Transverse colon (tissue), 4 donors: Measurements from ENCODE around the gene RPS27A. TPM values are rescaled to one million over a fixed set of nuclear protein-coding genes. Genes with fewer than 3 reads are reported as not detected.

ENCODE experiments used
- DNase-seq: peaks from one replicate; pipeline ENCODE4 v3.0.0-alpha.2; 2019
- H3K27ac ChIP-seq, 4 donors: fragments of 200-600 bp; sonication (generic); 2 replicates each; pipeline ENCODE4 v1.5.1; 2016 to 2018; ENCODE audit warnings: inconsistent platforms in 4 of 4
- H3K27me3 ChIP-seq: fragments of 200-600 bp; sonication (generic); 2 replicates; pipeline ENCODE4 v1.5.1; 2017; ENCODE audit warnings: inconsistent platforms
- H3K36me3 ChIP-seq, 4 donors: fragments of 200-600 bp; sonication (generic); 2 replicates each; pipeline ENCODE4 v1.5.1; 2017 to 2019; ENCODE audit warnings: inconsistent platforms in 4 of 4
- H3K4me1 ChIP-seq, 4 donors: fragments of 200-600 bp; sonication (generic); 2 replicates each; pipeline ENCODE4 v1.5.1; 2017 to 2020; ENCODE audit warnings: inconsistent platforms in 4 of 4
- H3K4me3 ChIP-seq, 4 donors: fragments of 200-600 bp; sonication (generic); 1 replicate in 1 of 4; 2 replicates in 3 of 4; pipeline versions ENCODE4 v1.5.1 to v1.6.1; 2017 to 2019; ENCODE audit warnings: inconsistent platforms in 4 of 4
- H3K9me3 ChIP-seq, 2 donors: fragments of 200-600 bp; sonication (generic); 2 replicates each; pipeline ENCODE4 v1.5.1; 2017 to 2019; ENCODE audit warnings: inconsistent platforms in 2 of 2
- EP300 ChIP-seq: sonication (generic); formaldehyde crosslinking; IDR thresholded peaks from one replicate; pipeline ENCODE4 v1.6.1; 2017; ENCODE audit warnings: antibody characterized with exemption, low read depth
- POLR2A ChIP-seq: fragments of 450-650 bp; IDR thresholded peaks from one replicate; pipeline ENCODE4 v1.6.1; 2016; ENCODE audit warnings: antibody characterized with exemption, mild to moderate bottlenecking, moderate library complexity
- POLR2AphosphoS5 ChIP-seq, 3 donors: sonication (generic); formaldehyde crosslinking; IDR thresholded peaks; one replicate each; pipeline ENCODE4 v1.6.1; 2016; ENCODE audit warnings: antibody characterized with exemption in 3 of 3
- WGBS, 2 donors: methylation state at CpG; one replicate each; pipeline ENCODE4 v1.1.5; 2018; ENCODE audit warnings: low coverage in 1 of 2; 5-methylcytosine and 5-hydroxymethylcytosine counted together
- in situ Hi-C, 4 donors: fragments of 200-750 bp; cut with MboI; loops; one replicate each; pipeline versions ENCODE4 v1.15.0 to v1.15.1; 2017; ENCODE audit warnings: low sequenced_read_pairs in 3 of 4, low pct_ligation_motif_present in 1 of 4, low pct_unique_long_range_greater_than_20kb in 1 of 4
- intact Hi-C: fragments of 100-400 bp; cut with DNase I; formaldehyde crosslinking; loops from one replicate; pipeline ENCODE4 v1.15.1; 2023; ENCODE audit warnings: low total_unique reads
- total RNA-seq, 4 donors: library from RNA; depleted of rRNA; stranded (reverse); fragments of >200 nt; gene quantifications; one replicate each; pipeline ENCODE4 v1.1.0, GENCODE V29; 2016
- TF ChIP-seq, protein P1 (sequence below), 5 experiments: fragments of 200-600 bp in 3 of 5; fragments of 450-650 bp in 2 of 5; sonication (generic) in 3 of 5; IDR thresholded peaks; 1 replicate in 2 of 5; 2 replicates in 3 of 5; pipeline ENCODE4 v1.5.1; 2016 to 2017; ENCODE audit warnings: antibody characterized with exemption in 5 of 5, inconsistent platforms in 3 of 5, mild to moderate bottlenecking in 2 of 5, moderate library complexity in 1 of 5

The RPS27A gene
- total RNA-seq, 4 donors from 2014 or later = 233 to 1,267 (median 895) TPM

DNA sequence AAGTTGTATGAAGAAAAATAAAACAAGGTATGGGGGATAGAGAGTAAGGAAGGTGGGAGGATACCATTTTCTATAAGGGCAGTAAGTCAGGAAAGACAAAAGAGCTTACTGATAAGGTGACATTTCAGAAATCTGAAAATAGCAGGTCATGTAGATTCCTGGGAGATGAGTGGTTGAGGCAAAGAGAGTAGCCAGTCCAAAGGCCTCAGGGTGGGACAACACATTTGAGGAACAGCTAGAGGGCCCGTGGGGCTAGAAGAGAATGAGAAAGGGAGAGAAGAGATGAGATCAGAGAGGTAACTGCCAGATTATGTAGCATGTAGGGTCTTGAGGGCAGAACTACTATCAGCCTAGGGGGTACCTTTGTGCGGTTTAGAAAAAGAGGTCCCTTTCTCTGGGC, 3.3 kb upstream of the RPS27A start:
- Histone ChIP-seq H3K9me3 (no peaks in the 10 kb centered on the region), H3K4me1 (peaks cover 11 to 18% (median 16%) of the 10 kb centered on the region in 4 donors), H3K27me3 (no peaks in the 10 kb centered on the region), H3K4me3 (no peak overlapping the region), H3K36me3 (peaks cover 0 to 3% (median under 1%) of the 10 kb centered on the region in 4 donors), H3K27ac (no peak overlapping the region)
- no peak for DNase-seq
- WGBS, 2 donors = 82 to 96% methylated on average over 2 of the region's 2 CpGs
- TF ChIP-seq EP300 (no peak), POLR2AphosphoS5 (IDR thresholded peaks at IDR 0.05) (no peak), POLR2A (no peak)
- TF ChIP-seq, protein P1, sequence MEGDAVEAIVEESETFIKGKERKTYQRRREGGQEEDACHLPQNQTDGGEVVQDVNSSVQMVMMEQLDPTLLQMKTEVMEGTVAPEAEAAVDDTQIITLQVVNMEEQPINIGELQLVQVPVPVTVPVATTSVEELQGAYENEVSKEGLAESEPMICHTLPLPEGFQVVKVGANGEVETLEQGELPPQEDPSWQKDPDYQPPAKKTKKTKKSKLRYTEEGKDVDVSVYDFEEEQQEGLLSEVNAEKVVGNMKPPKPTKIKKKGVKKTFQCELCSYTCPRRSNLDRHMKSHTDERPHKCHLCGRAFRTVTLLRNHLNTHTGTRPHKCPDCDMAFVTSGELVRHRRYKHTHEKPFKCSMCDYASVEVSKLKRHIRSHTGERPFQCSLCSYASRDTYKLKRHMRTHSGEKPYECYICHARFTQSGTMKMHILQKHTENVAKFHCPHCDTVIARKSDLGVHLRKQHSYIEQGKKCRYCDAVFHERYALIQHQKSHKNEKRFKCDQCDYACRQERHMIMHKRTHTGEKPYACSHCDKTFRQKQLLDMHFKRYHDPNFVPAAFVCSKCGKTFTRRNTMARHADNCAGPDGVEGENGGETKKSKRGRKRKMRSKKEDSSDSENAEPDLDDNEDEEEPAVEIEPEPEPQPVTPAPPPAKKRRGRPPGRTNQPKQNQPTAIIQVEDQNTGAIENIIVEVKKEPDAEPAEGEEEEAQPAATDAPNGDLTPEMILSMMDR (IDR thresholded peaks at IDR 0.05) = no peak
- intact Hi-C loops = no loop called here
- in situ Hi-C loops = no loop called here

DNA sequence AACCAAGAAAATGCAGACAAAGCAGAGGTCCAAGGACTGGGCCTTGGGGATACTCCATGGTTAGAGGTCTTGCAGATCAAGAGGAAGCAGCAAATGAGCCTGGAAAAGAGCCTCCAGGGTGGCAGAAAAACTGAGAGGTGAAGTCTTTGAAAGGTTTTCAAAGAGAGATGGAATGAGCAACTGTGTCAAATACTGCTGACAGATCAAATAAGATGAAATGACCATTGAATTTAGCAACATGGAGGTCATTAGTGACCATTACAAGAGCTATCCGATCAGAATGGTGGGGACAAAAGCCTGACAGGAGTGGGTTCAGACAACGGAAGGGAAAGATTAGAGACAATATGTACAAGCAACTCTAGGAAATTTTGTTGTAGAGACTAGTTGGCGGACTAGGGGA, 1.9 kb upstream of the RPS27A start:
- WGBS, 2 donors = 98 to 100% methylated on average over 3 of the region's 3 CpGs
- H3K4me3 ChIP-seq = no peak overlapping the region
- peaks cover 0 to 16% (median 7%) of the 10 kb centered on the region in 4 donors for H3K36me3 ChIP-seq
- no peaks in the 10 kb centered on the region for H3K27me3 ChIP-seq
- no peaks in the 10 kb centered on the region for H3K9me3 ChIP-seq
- DNase-seq = no peak
- TF ChIP-seq POLR2AphosphoS5 (IDR thresholded peaks at IDR 0.05) (no peak), EP300 (no peak), POLR2A (no peak)
- TF ChIP-seq, protein P1 (IDR thresholded peaks at IDR 0.05) = no peak
- in situ Hi-C loops (no loop called here), intact Hi-C loops (no loop called here)
- H3K27ac ChIP-seq = no peak overlapping the region
- peaks cover 17 to 24% (median 21%) of the 10 kb centered on the region in 4 donors for H3K4me1 ChIP-seq

- Histone ChIP-seq H3K27ac (peak overlapping the region; percentile 87 to 95 (median 94)), H3K4me3 (peak overlapping the region; percentile 72 to 98 (median 90)), H3K4me1 (peaks cover 17 to 24% (median 21%) of the 10 kb centered on the region in 4 donors), H3K9me3 (no peaks in the 10 kb centered on the region), H3K36me3 (peaks cover 0 to 23% (median 11%) of the 10 kb centered on the region in 4 donors), H3K27me3 (no peaks in the 10 kb centered on the region)
- in situ Hi-C loops (no loop called here), intact Hi-C loops (no loop called here)
- no peak for DNase-seq
- TF ChIP-seq POLR2AphosphoS5 (IDR thresholded peaks at IDR 0.05) (no peak), EP300 (no peak), POLR2A (no peak)
- TF ChIP-seq, protein P1 (IDR thresholded peaks at IDR 0.05) = no peak
- 7 to 13% methylated on average over 10 to 13 of the region's 13 CpGs for WGBS, 2 donors
Measured at GRCh38 chr2:55231546-55232083, 873 bp upstream of the RPS27A start.

DNA sequence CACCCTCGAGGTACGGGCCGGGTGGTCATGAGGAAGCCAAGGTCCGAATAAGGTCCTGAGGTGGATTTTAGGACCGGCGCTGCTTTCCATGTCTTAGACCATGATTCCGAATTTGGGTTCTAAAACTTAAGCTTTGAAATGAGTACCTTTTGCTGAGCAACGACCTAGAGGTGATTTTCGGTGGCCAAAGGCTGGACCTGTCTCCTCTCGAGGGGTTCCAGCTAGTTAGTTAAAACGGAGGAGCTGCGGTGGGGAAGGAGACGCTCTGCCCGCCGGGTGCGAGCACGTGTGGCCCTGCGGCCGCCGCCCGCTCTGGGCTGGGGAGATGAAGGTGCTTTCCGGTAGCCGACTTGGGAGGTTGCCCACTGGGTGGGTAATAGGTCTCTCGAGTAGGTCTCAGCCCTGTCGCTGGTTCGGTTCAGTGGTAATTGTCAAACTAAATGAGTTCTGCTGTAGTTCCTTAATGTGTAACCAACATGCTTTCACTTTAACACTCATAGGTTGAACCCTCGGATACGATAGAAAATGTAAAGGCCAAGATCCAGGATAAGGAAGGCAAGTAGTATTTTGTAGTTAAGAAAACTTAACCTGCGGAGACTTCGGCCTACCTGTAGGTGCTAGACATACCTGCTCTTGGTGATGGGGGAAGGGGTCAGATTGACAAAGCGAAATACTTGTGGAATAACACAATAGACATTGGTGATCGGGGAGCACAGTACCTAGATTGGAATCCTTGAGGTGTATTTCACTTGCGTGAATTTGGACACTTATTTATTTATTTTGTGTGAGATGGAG, 572 bp downstream of the RPS27A start:
- TF ChIP-seq, protein P1 (IDR thresholded peaks at IDR 0.05) = no peak
- in situ Hi-C loops (no loop called here), intact Hi-C loops (no loop called here)
- peaks cover 0 to 25% (median 11%) of the 10 kb centered on the region in 4 donors for H3K36me3 ChIP-seq
- peaks cover 17 to 24% (median 21%) of the 10 kb centered on the region in 4 donors for H3K4me1 ChIP-seq
- H3K27me3 ChIP-seq = no peaks in the 10 kb centered on the region
- 0 to 4% methylated on average over 2 to 33 of the region's 33 CpGs for WGBS, 2 donors
- peak; percentile 57 for DNase-seq
- no peaks in the 10 kb centered on the region for H3K9me3 ChIP-seq
- peak overlapping the region; percentile 87 to 95 (median 94) for H3K27ac ChIP-seq
- H3K4me3 ChIP-seq = peak overlapping the region; percentile 72 to 98 (median 90)
